ENCODE data around the gene SMIM30.

DNA sequence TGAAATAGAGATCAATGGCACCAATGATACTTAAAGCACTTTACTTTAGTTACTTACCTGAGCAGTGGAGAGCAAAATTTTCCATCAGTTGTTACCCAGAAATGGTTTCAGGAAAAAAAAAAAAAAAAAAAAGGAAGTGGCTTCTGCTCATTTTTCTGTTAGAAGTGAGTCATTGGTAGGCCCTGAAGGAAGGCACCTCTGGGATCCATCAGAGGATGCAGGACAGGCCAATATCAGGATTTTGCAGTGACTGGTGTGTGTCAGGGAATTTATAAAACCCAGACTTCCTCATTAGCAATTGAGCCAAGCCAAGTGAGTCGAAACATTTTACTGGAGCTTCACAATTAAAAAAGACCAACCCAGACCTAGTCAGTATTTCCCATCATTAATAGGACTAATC lies 2.3 kb upstream of the SMIM30 start:
- TF ChIP-seq CTCF (IDR thresholded peaks at IDR 0.05) = no peak
- no peak for TF ChIP-seq POLR2AphosphoS5 (IDR thresholded peaks at IDR 0.05)
- TF ChIP-seq POLR2A (IDR thresholded peaks at IDR 0.05) = no peak

Measured in gastroesophageal sphincter (tissue), 3 donors.